ENCODE measurements around the gene ARMC2. TPM values are rescaled to one million over a fixed set of nuclear protein-coding genes. Genes with fewer than 3 reads are reported as not detected.
"Not testable (repeated sequence)": the region's sequence is repeated elsewhere in the genome, so short reads cannot be mapped to it uniquely, and the experiment has no call there.

ARMC2 gene
- total and polyA plus RNA-seq, 7 donors: 0.56 to 3.7 (median 2.0) TPM

- peaks cover 15% of the 10 kb centered on the region for H3K4me1 ChIP-seq
- no peaks in the 10 kb centered on the region for H3K27me3 ChIP-seq (ENCODE audit: insufficient read depth in 3 of 3, low read length in 2 of 3)
- H3K9me3 ChIP-seq: no peaks in the 10 kb centered on the region
- no peaks in the 10 kb centered on the region for H3K36me3 ChIP-seq (ENCODE audit: insufficient read depth in 1 of 2, low read depth in 1 of 2)
- intact Hi-C loops (cut with DNase I): no loop called here
- ATAC-seq: no peak
- WGBS, 3 donors: 72 to 79% (median 77%) methylated on average over 7 of the region's 7 CpGs
- no peak overlapping the region for H3K4me3 ChIP-seq
- no peak for TF ChIP-seq CTCF (IDR thresholded peaks at IDR 0.05)
- no peak overlapping the region for H3K27ac ChIP-seq
- DNase-seq: no peak
These were observed 36.7 kb upstream of the ARMC2 start for GRCh38 chr6:108811490-108811889.

GRCh38 chr6:108813218-108813617 is 35.0 kb upstream of the ARMC2 start:
- intact Hi-C loops (cut with DNase I); H3K4me3 ChIP-seq; H3K4me1 ChIP-seq; H3K27ac ChIP-seq; H3K27me3 ChIP-seq (ENCODE audit: insufficient read depth in 3 of 3, low read length in 2 of 3); H3K36me3 ChIP-seq (ENCODE audit: insufficient read depth in 1 of 2, low read depth in 1 of 2); ATAC-seq; H3K9me3 ChIP-seq; DNase-seq: not testable (repeated sequence)
- 61 to 93% (median 82%) methylated on average over 2 to 3 of the region's 3 CpGs for WGBS, 3 donors

- ATAC-seq; H3K27me3 ChIP-seq (ENCODE audit: insufficient read depth in 3 of 3, low read length in 2 of 3); H3K4me1 ChIP-seq; intact Hi-C loops (cut with DNase I); DNase-seq; H3K36me3 ChIP-seq (ENCODE audit: insufficient read depth in 1 of 2, low read depth in 1 of 2); H3K4me3 ChIP-seq; H3K9me3 ChIP-seq; H3K27ac ChIP-seq: not testable (repeated sequence)
- 70 to 88% (median 87%) methylated on average over 7 of the region's 7 CpGs for WGBS, 3 donors
These were observed 30.9 kb upstream of the ARMC2 start for GRCh38 chr6:108817276-108817675.

GRCh38 chr6:108820006-108820405 is 28.2 kb upstream of the ARMC2 start:
- 35 to 43% (median 37%) methylated on average over 3 of the region's 3 CpGs for WGBS, 3 donors
- Histone ChIP-seq H3K27ac (no peak overlapping the region), H3K9me3 (no peaks in the 10 kb centered on the region), H3K36me3 (ENCODE audit: insufficient read depth in 1 of 2, low read depth in 1 of 2) (no peaks in the 10 kb centered on the region), H3K27me3 (ENCODE audit: insufficient read depth in 3 of 3, low read length in 2 of 3) (no peaks in the 10 kb centered on the region), H3K4me3 (no peak overlapping the region), H3K4me1 (peaks cover 4% of the 10 kb centered on the region)
- DNase-seq: no peak
- ATAC-seq: no peak
- intact Hi-C loops (cut with DNase I): no loop called here
- TF ChIP-seq CTCF (IDR thresholded peaks at IDR 0.05): no peak

GRCh38 chr6:108822401-108822800 is 25.8 kb upstream of the ARMC2 start:
- H3K36me3 ChIP-seq (ENCODE audit: insufficient read depth in 1 of 2, low read depth in 1 of 2): no peaks in the 10 kb centered on the region
- intact Hi-C loops (cut with DNase I): no loop called here
- no peak overlapping the region for H3K4me3 ChIP-seq
- no peak overlapping the region for H3K27ac ChIP-seq
- ATAC-seq (no peak), DNase-seq (no peak)
- no peaks in the 10 kb centered on the region for H3K9me3 ChIP-seq
- peaks cover 4% of the 10 kb centered on the region for H3K4me1 ChIP-seq
- TF ChIP-seq CTCF (IDR thresholded peaks at IDR 0.05): no peak
- no peaks in the 10 kb centered on the region for H3K27me3 ChIP-seq (ENCODE audit: insufficient read depth in 3 of 3, low read length in 2 of 3)
- WGBS, 3 donors: 61 to 81% (median 73%) methylated on average over 4 of the region's 4 CpGs

- no peaks in the 10 kb centered on the region for H3K27me3 ChIP-seq (ENCODE audit: insufficient read depth in 3 of 3, low read length in 2 of 3)
- WGBS, 3 donors: 76 to 96% (median 92%) methylated on average over 2 of the region's 2 CpGs
- intact Hi-C loops (cut with DNase I): no loop called here
- H3K9me3 ChIP-seq: no peaks in the 10 kb centered on the region
- ATAC-seq (no peak), DNase-seq (no peak)
- H3K27ac ChIP-seq: no peak overlapping the region
- no peaks in the 10 kb centered on the region for H3K36me3 ChIP-seq (ENCODE audit: insufficient read depth in 1 of 2, low read depth in 1 of 2)
- no peaks in the 10 kb centered on the region for H3K4me1 ChIP-seq
- H3K4me3 ChIP-seq: no peak overlapping the region
- TF ChIP-seq CTCF (IDR thresholded peaks at IDR 0.05): no peak
These were observed 22.9 kb upstream of the ARMC2 start for GRCh38 chr6:108825326-108825725.
